GM19468 (cell line): ENCODE data around the gene WDHD1.
"Not testable (repeated sequence)": the region's sequence is repeated elsewhere in the genome, so short reads cannot be mapped to it uniquely, and the experiment has no call there.

ENCODE experiments used
- ATAC-seq: cut with Tn5 transposase; IDR thresholded peaks from one replicate; pipeline ENCODE4 v1.9.1; 2021; ENCODE audit warnings: mild to moderate bottlenecking, moderate library complexity, moderate number of reproducible peaks; ENCODE audit not compliant: unreplicated experiment; ENCODE audit errors: extremely low read depth

The WDHD1 gene

GRCh38 chr14:55051423-55052268, 24.7 kb upstream of the WDHD1 start, which contains the start of gene MAPK1IP1L:
Gene MAPK1IP1L (plus strand): TSS chr14:55051647. CDS start chr14:55061684, 10,037 bp downstream.
- ATAC-seq, result peak; percentile 77

GRCh38 chr14:55051165-55051422, 24.2 kb upstream of the WDHD1 start:
- ATAC-seq, result no peak

GRCh38 chr14:55048900-55049436, 22.1 kb upstream of the WDHD1 start:
- ATAC-seq, result no peak

- no peak for ATAC-seq
Measured at GRCh38 chr14:55047301-55048053, 20.6 kb upstream of the WDHD1 start.

GRCh38 chr14:55045087-55045486, 18.2 kb upstream of the WDHD1 start:
- ATAC-seq, result no peak

GRCh38 chr14:55043528-55043927, 16.6 kb upstream of the WDHD1 start:
- no peak for ATAC-seq

- no peak for ATAC-seq
Measured at GRCh38 chr14:55038708-55039107, 11.8 kb upstream of the WDHD1 start.

GRCh38 chr14:55037995-55038394, 11.1 kb upstream of the WDHD1 start:
- ATAC-seq, result not testable (repeated sequence)

- no peak for ATAC-seq
Measured at GRCh38 chr14:55031190-55031589, 4.3 kb upstream of the WDHD1 start.

- no peak for ATAC-seq
Measured at GRCh38 chr14:55028476-55028875, 1.6 kb upstream of the WDHD1 start.

- ATAC-seq, result no peak
Measured at GRCh38 chr14:55028066-55028465, 1.2 kb upstream of the WDHD1 start.

- no peak for ATAC-seq
Measured at GRCh38 chr14:55026441-55026792, 482 bp downstream of the WDHD1 start.

GRCh38 chr14:55025948-55026347, 951 bp downstream of the WDHD1 start:
- no peak for ATAC-seq

GRCh38 chr14:55024365-55024764, 2.5 kb downstream of the WDHD1 start:
- not testable (repeated sequence) for ATAC-seq

GRCh38 chr14:55019968-55020554, 6.8 kb downstream of the WDHD1 start:
- ATAC-seq, result no peak

- ATAC-seq, result no peak
Measured at GRCh38 chr14:55015006-55015405, 11.9 kb downstream of the WDHD1 start.

GRCh38 chr14:55005071-55005470, 21.8 kb downstream of the WDHD1 start:
- no peak for ATAC-seq

- no peak for ATAC-seq
Measured at GRCh38 chr14:55000381-55000780, 26.5 kb downstream of the WDHD1 start.

- ATAC-seq, result no peak
Measured at GRCh38 chr14:54985156-54985555, 41.7 kb downstream of the WDHD1 start.

- no peak for ATAC-seq
Measured at GRCh38 chr14:54981698-54982097, 45.2 kb downstream of the WDHD1 start.

GRCh38 chr14:54979039-54979438, 47.9 kb downstream of the WDHD1 start:
- ATAC-seq, result no peak
